Gastroesophageal sphincter (tissue), 4 donors: Measurements from ENCODE around the gene TBCD. TPM values are rescaled to one million over a fixed set of nuclear protein-coding genes. Genes with fewer than 3 reads are reported as not detected.

ENCODE experiments used
- ATAC-seq: fragments of 150-250 bp; one replicate; pipeline ENCODE4 v1.9.1; 2016; ENCODE audit warnings: mild to moderate bottlenecking, moderate library complexity
- H3K27ac ChIP-seq, 4 donors: fragments of 200-600 bp; sonication (generic) in 3 of 4; 1 replicate in 3 of 4; 2 replicates in 1 of 4; pipeline ENCODE4 v1.5.1; 2016 to 2019
- H3K27me3 ChIP-seq: fragments of 200-600 bp; sonication (generic); one replicate; pipeline ENCODE4 v1.5.1; 2019
- H3K36me3 ChIP-seq, 2 donors: fragments of 200-600 bp; sonication (generic); one replicate each; pipeline ENCODE4 v1.5.1; 2019; ENCODE audit warnings: control low read depth in 1 of 2
- H3K4me1 ChIP-seq, 3 donors: fragments of 200-600 bp; sonication (generic); 1 replicate in 2 of 3; 2 replicates in 1 of 3; pipeline ENCODE4 v1.5.1; 2016 to 2019; ENCODE audit warnings: control low read depth in 2 of 3
- H3K4me3 ChIP-seq, 2 donors: fragments of 200-600 bp; sonication (generic); one replicate each; pipeline ENCODE4 v1.5.1; 2019; ENCODE audit warnings: mild to moderate bottlenecking in 1 of 2, moderate library complexity in 1 of 2
- H3K9me3 ChIP-seq, 3 donors: fragments of 200-600 bp; sonication (generic); one replicate each; pipeline ENCODE4 v1.5.1; 2017 to 2019; ENCODE audit warnings: control low read depth in 2 of 3
- EP300 ChIP-seq: sonication (generic); formaldehyde crosslinking; IDR thresholded peaks from one replicate; pipeline ENCODE4 v1.6.1; 2017; ENCODE audit warnings: antibody characterized with exemption, mild to moderate bottlenecking
- POLR2A ChIP-seq, 2 donors: fragments of 450-650 bp; IDR thresholded peaks; one replicate each; pipeline ENCODE4 v1.6.1; 2017; ENCODE audit warnings: antibody characterized with exemption in 2 of 2, mild to moderate bottlenecking in 2 of 2, moderate library complexity in 1 of 2
- POLR2AphosphoS5 ChIP-seq: sonication (generic); formaldehyde crosslinking; IDR thresholded peaks from one replicate; pipeline ENCODE4 v1.6.1; 2017; ENCODE audit warnings: antibody characterized with exemption
- WGBS, 2 donors: methylation state at CpG; one replicate each; pipeline ENCODE4 v1.1.5; 2018; ENCODE audit warnings: low coverage in 1 of 2; 5-methylcytosine and 5-hydroxymethylcytosine counted together
- total RNA-seq, 4 donors: library from RNA; depleted of rRNA; stranded (reverse); fragments of >200 nt; gene quantifications; one replicate each; pipeline ENCODE4 v1.1.0, GENCODE V29; 2016
- TF ChIP-seq, protein P1 (sequence below), 4 experiments: fragments of 200-600 bp in 2 of 4; fragments of 450-650 bp in 2 of 4; sonication (generic) in 1 of 4; IDR thresholded peaks; one replicate each; pipeline ENCODE4 v1.5.1; 2017 to 2019; ENCODE audit warnings: antibody characterized with exemption in 4 of 4, mild to moderate bottlenecking in 2 of 4, moderate library complexity in 2 of 4

TBCD gene
- total RNA-seq, 4 donors from 2014 or later, result 32.0 to 57.8 (median 47.0) TPM

DNA sequence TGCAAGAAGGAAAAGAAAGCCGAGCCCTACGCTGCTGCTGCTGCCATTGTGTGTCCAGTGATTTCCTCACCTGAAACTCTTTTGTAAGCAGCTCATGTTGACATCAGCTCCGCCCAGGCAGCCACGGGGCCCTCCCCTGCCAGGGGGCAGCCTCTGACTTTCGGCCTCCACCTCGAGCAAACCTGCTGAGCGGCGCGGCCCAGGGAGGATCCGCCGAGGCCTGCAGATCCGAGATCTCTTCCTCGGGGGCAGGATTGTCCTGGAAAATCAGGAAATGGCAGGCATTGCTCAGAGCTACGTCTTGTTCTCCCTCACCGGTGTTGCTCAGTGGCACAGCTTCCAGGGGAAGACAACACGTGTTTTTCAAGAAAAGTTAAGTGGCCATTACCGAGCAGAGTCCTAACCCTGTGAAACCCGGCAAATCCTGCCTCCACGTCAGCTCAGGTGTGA is 123.6 kb downstream of the TBCD start:
- Histone ChIP-seq H3K27ac (peak overlapping the region in 2 of 4 donors; percentile 75 to 82), H3K4me3 (no peak overlapping the region), H3K36me3 (peaks cover 0 to 35% of the 10 kb centered on the region in 2 donors), H3K9me3 (no peaks in the 10 kb centered on the region), H3K27me3 (no peaks in the 10 kb centered on the region), H3K4me1 (peaks cover 0 to 68% (median 4%) of the 10 kb centered on the region in 3 donors)
- no peak for TF ChIP-seq POLR2A (IDR thresholded peaks at IDR 0.05)
- no peak for TF ChIP-seq EP300
- TF ChIP-seq, protein P1, sequence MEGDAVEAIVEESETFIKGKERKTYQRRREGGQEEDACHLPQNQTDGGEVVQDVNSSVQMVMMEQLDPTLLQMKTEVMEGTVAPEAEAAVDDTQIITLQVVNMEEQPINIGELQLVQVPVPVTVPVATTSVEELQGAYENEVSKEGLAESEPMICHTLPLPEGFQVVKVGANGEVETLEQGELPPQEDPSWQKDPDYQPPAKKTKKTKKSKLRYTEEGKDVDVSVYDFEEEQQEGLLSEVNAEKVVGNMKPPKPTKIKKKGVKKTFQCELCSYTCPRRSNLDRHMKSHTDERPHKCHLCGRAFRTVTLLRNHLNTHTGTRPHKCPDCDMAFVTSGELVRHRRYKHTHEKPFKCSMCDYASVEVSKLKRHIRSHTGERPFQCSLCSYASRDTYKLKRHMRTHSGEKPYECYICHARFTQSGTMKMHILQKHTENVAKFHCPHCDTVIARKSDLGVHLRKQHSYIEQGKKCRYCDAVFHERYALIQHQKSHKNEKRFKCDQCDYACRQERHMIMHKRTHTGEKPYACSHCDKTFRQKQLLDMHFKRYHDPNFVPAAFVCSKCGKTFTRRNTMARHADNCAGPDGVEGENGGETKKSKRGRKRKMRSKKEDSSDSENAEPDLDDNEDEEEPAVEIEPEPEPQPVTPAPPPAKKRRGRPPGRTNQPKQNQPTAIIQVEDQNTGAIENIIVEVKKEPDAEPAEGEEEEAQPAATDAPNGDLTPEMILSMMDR (IDR thresholded peaks at IDR 0.05), result no peak
- no peak for TF ChIP-seq POLR2AphosphoS5
- ATAC-seq, result no peak
- WGBS, 2 donors, result 76 to 96% methylated on average over 6 to 7 of the region's 19 CpGs

DNA sequence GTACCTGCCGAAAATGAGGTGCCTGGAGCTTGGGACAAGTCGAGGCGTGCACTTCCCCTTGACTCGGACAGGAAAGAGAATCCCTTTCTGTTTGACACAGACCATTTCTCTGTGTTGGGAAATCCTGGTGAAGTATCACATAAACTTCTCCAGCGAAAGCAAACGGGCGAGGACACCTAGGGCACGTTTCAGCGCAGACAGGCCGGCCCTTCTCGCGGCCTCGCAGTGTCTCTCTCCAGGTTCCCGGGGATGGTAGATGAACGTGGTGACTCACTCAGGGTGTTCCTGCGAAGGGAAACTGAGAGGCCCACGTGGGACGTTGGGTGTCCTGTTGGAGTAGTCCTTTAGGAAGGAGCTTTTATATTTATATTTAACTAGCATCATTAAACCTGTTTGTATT is 124.3 kb downstream of the TBCD start:
- Histone ChIP-seq H3K27ac (peak overlapping the region; percentile 61 to 82 (median 78)), H3K27me3 (no peaks in the 10 kb centered on the region), H3K4me1 (peaks cover 0 to 75% (median 10%) of the 10 kb centered on the region in 3 donors), H3K9me3 (no peaks in the 10 kb centered on the region), H3K36me3 (peaks cover 0 to 28% of the 10 kb centered on the region in 2 donors), H3K4me3 (no peak overlapping the region)
- 65 to 84% methylated on average over 4 to 13 of the region's 18 CpGs for WGBS, 2 donors
- TF ChIP-seq POLR2A (IDR thresholded peaks at IDR 0.05) (no peak), POLR2AphosphoS5 (peak; percentile 14), EP300 (no peak)
- TF ChIP-seq, protein P1 (IDR thresholded peaks at IDR 0.05), result no peak
- ATAC-seq, result peak; percentile 62

DNA sequence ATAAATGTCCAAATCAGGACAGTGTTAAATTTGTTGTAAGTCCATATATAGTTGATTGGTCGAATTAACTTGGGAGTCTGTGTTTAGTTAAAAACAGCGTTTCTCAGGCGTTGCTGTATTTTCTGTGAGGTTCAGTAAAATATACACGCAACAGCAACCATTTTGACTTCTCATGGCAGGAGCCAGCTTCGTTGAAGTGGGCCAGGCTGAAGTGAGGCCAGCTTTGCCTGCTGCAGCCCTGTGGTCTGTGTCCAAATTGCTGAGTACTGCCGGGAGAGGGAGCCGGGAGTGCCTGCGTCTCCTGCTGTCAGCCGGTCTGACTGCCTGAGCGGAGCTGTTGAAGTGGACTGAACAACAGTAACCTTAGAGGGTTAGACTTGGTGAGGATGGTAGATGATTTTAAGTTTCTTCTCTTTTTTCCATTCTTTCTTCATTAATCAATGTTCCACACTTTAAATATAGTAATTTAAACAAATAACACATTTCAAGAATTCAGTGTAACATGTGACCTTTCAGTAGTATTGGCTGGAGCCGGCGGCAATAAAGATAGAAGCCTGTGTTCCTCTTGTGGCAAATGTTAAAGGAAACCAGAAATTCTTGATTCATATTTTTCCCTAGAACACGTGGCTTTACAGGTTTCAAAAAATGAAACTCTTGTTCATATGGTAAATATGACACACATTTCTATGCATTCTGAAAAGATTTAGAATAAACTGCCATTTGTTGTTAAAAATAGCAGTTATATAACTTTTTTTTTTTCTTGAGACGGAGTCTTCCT is 124.9 kb downstream of the TBCD start:
- peak; percentile 95 for ATAC-seq
- H3K4me3 ChIP-seq, result no peak overlapping the region
- H3K9me3 ChIP-seq, result no peaks in the 10 kb centered on the region
- peaks cover 0 to 77% (median 14%) of the 10 kb centered on the region in 3 donors for H3K4me1 ChIP-seq
- no peaks in the 10 kb centered on the region for H3K27me3 ChIP-seq
- WGBS, 2 donors, result 13 to 14% methylated on average over 10 to 13 of the region's 14 CpGs
- peak overlapping the region; percentile 61 to 82 (median 78) for H3K27ac ChIP-seq
- peaks cover 0 to 22% of the 10 kb centered on the region in 2 donors for H3K36me3 ChIP-seq
- TF ChIP-seq, protein P1 (IDR thresholded peaks at IDR 0.05), result peak in 3 of 4 experiments; percentile 60 to 77 (median 67)
- TF ChIP-seq POLR2A (IDR thresholded peaks at IDR 0.05) (no peak), POLR2AphosphoS5 (peak; percentile 60)

DNA sequence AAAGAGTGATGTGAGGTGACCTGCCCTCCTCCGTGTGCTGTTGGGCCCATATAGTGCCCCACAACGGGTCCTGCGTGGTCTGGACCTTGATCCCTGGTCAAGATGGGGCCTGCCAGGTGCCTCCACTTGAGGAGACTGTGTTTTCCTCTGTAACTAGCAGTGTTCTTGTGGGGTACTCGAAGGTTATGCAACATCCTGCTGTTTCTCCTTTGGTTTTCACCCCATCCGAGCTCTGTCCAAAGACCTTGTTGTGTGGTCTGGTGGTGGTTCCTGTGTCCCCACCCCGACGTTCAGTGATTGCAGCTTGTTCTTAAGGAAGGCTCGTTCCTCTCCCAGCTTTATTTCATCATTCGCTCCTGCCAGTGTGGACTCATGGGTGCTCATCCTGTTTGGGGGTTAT is 126.7 kb downstream of the TBCD start:
- Histone ChIP-seq H3K4me1 (peaks cover 0 to 85% (median 14%) of the 10 kb centered on the region in 3 donors), H3K9me3 (no peaks in the 10 kb centered on the region)

More for the DNA sequence above, 126.7 kb downstream of the TBCD start:
- H3K4me3 ChIP-seq, result no peak overlapping the region
- ATAC-seq, result peak; percentile 29
- H3K27ac ChIP-seq, result peak overlapping the region in 3 of 4 donors; percentile 14 to 82 (median 75)
- no peaks in the 10 kb centered on the region for H3K27me3 ChIP-seq
- TF ChIP-seq POLR2A (IDR thresholded peaks at IDR 0.05) (no peak), EP300 (no peak), POLR2AphosphoS5 (no peak)
- TF ChIP-seq, protein P1 (IDR thresholded peaks at IDR 0.05), result no peak
- peaks cover 0 to 7% of the 10 kb centered on the region in 2 donors for H3K36me3 ChIP-seq
- 58 to 61% methylated on average over 4 to 9 of the region's 9 CpGs for WGBS, 2 donors
